ENCODE results near the gene SFSWAP. TPM values are rescaled to one million over a fixed set of nuclear protein-coding genes. Genes with fewer than 3 reads are reported as not detected.

SFSWAP gene
- polyA plus RNA-seq, 2 of the 4 experiments (the other 2 are of a cell fraction) = 21.8 to 23.5 TPM

DNA sequence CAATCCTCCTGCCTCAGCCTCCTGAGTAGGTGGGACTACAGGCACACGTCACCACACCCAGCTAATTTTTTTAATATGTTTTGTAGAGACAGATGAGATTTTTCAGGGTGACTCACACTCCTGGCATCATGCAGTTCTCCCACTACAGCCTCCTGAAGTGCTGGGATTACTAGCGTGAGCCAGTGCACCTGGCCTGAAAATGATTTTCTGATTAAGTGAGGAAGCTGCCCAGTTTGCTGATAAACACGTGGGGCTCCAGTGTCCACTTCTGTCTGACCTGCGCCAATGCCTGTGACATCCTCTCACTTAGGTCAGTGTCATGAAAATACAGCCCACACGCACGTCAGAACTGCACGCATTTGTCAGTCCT, 37.0 kb upstream of the SFSWAP start (continued):
- TF ChIP-seq MAFK (IDR thresholded peaks at IDR 0.05; ENCODE audit: partially characterized antibody) = no peak
- TF ChIP-seq SMC3 (IDR thresholded peaks at IDR 0.05) = no peak
- TF ChIP-seq FOXS1 (CRISPR knock-in tag; IDR thresholded peaks at IDR 0.05) = no peak

DNA sequence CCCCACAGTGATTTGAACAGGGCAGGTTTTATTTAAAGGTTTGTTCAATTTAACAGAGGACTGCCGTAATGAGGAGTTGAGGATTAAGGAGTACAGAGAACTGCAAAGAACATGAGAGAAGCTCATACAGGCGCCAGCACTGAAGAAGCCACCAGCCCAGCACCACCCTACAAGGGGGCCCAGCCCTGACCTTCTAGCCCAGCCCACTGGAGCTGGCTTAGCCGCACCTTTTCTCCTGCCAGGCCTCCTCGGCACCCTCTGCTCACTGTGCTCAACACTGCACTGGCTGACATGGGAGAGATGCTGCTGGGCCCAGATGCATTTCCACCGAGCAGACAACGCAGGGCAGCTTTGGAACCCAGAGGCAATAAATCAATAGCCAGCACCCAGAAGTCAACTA, 36.5 kb upstream of the SFSWAP start:
- CTCF ChIA-PET = no interaction called here
- H3K4me2 ChIP-seq = no peak overlapping the region
- POLR2A ChIA-PET = no interaction called here
- DNase-seq (ENCODE audit: low read depth in 1 of 2, low spot score in 1 of 2) (no peak), ATAC-seq (peak in 1 of 2 experiments; percentile 49; a peak in 3 of 6 replicates), FAIRE-seq (no peak)
- WGBS (ENCODE audit: missing lambda C conversion rate) = 50% methylated on average over 6 of the region's 6 CpGs
- peaks cover 3% of the 10 kb centered on the region; the same call in 1 of the 3 replicates for H3K9me3 ChIP-seq
- no peaks in the 10 kb centered on the region for H3K4me1 ChIP-seq
- H3K27ac ChIP-seq = no peak overlapping the region
- no peak overlapping the region for H3K4me3 ChIP-seq
- TF ChIP-seq JUN (IDR thresholded peaks at IDR 0.05) (no peak), FOXS1 (CRISPR knock-in tag; IDR thresholded peaks at IDR 0.05) (no peak), ZNF302 (CRISPR knock-in tag; IDR thresholded peaks at IDR 0.05) (no peak), JUNB (IDR thresholded peaks at IDR 0.05) (no peak), HOXA7 (CRISPR knock-in tag; IDR thresholded peaks at IDR 0.05) (no peak), PHF8 (IDR thresholded peaks at IDR 0.05; ENCODE audit: borderline replicate concordance, low read depth) (no peak), EHMT2 (IDR thresholded peaks at IDR 0.05; ENCODE audit: low read depth) (no peak), SMC3 (IDR thresholded peaks at IDR 0.05) (no peak), TP53 (CRISPR knock-in tag; IDR thresholded peaks at IDR 0.05) (no peak), FOSL2 (IDR thresholded peaks at IDR 0.05) (no peak), FOSL2 (CRISPR knock-in tag; IDR thresholded peaks at IDR 0.05) (no peak), RARB (CRISPR knock-in tag; IDR thresholded peaks at IDR 0.05) (no peak), NR3C1 (IDR thresholded peaks at IDR 0.05) (no peak), NFE2L2 (conservative IDR thresholded peaks at IDR 0.05; ENCODE audit: low read length) (no peak), SREBF2 (IDR thresholded peaks at IDR 0.05) (no peak), RNF2 (IDR thresholded peaks at IDR 0.05; ENCODE audit: borderline replicate concordance, low read depth) (no peak), POLR2A (IDR thresholded peaks at IDR 0.05; ENCODE audit: low read length) (no peak)
- TF ChIP-seq, protein P1, sequence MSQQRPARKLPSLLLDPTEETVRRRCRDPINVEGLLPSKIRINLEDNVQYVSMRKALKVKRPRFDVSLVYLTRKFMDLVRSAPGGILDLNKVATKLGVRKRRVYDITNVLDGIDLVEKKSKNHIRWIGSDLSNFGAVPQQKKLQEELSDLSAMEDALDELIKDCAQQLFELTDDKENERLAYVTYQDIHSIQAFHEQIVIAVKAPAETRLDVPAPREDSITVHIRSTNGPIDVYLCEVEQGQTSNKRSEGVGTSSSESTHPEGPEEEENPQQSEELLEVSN (IDR thresholded peaks at IDR 0.05; ENCODE audit: borderline replicate concordance, low read depth) = no peak
- TF ChIP-seq, protein P2, sequence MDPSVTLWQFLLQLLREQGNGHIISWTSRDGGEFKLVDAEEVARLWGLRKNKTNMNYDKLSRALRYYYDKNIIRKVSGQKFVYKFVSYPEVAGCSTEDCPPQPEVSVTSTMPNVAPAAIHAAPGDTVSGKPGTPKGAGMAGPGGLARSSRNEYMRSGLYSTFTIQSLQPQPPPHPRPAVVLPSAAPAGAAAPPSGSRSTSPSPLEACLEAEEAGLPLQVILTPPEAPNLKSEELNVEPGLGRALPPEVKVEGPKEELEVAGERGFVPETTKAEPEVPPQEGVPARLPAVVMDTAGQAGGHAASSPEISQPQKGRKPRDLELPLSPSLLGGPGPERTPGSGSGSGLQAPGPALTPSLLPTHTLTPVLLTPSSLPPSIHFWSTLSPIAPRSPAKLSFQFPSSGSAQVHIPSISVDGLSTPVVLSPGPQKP (IDR thresholded peaks at IDR 0.05; ENCODE audit: low read depth, low read length) = no peak
- TF ChIP-seq, protein P3, sequence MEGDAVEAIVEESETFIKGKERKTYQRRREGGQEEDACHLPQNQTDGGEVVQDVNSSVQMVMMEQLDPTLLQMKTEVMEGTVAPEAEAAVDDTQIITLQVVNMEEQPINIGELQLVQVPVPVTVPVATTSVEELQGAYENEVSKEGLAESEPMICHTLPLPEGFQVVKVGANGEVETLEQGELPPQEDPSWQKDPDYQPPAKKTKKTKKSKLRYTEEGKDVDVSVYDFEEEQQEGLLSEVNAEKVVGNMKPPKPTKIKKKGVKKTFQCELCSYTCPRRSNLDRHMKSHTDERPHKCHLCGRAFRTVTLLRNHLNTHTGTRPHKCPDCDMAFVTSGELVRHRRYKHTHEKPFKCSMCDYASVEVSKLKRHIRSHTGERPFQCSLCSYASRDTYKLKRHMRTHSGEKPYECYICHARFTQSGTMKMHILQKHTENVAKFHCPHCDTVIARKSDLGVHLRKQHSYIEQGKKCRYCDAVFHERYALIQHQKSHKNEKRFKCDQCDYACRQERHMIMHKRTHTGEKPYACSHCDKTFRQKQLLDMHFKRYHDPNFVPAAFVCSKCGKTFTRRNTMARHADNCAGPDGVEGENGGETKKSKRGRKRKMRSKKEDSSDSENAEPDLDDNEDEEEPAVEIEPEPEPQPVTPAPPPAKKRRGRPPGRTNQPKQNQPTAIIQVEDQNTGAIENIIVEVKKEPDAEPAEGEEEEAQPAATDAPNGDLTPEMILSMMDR (IDR thresholded peaks at IDR 0.05) = no peak

DNA sequence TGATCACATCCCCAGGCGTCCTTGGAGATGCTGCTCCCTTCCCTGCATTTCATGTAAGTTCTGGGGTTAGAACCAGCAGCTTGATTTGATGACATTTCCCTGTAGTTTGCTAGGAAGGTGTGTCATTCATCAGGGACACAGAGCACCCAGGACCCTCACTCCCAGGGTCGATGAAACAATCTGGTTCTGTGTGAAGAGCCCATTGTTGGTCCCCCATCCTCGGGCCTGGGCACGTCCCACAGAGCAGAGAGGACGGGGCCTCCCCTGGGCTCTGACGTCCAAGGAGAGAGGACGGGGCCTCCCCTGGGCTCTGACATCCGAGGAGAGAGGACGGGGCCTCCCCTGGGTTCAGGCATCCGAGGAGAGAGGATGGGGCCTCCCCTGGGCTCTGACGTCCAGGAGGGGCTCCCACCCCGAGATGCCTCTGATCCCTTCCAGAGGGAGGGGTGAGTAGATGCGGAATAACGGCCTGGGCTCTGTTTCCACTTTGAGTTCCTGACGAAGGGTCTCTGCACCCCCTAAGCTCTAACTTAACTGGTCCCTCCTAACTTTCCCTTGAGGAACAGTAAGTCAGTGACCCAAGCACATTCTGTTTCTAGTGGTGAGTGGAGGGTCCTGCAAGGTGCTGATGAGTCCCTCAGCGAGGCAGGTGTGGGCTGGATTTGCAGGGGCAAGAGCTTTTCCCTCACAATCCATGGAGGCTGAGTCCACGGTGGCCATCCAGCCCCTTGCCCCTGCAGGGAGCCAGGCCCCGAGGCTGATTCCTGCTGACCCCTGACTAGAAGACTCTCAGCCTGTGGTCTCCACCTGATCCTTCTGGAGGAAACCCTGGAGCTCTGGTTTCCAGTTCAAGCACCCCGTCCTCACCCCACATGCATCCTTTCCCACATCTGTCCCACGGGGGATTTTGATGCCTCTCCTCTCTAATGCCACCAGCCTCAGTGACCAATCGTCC, 35.5 kb upstream of the SFSWAP start:
- no peak for DNase-seq (ENCODE audit: low read depth in 1 of 2, low spot score in 1 of 2)
- Histone ChIP-seq H3K4me1 (no peaks in the 10 kb centered on the region), H3K9me3 (peaks cover 3% of the 10 kb centered on the region; the same call in 1 of the 3 replicates), H3K27ac (no peak overlapping the region), H3K4me2 (no peak overlapping the region), H3K4me3 (no peak overlapping the region)
- ChIA-PET POLR2A (no interaction called here), CTCF (no interaction called here)
- TF ChIP-seq ZFP36 (IDR thresholded peaks at IDR 0.05; ENCODE audit: borderline replicate concordance, partially characterized antibody) = no peak
- no peak for TF ChIP-seq EHF (CRISPR knock-in tag; IDR thresholded peaks at IDR 0.05)
- TF ChIP-seq, protein P4, sequence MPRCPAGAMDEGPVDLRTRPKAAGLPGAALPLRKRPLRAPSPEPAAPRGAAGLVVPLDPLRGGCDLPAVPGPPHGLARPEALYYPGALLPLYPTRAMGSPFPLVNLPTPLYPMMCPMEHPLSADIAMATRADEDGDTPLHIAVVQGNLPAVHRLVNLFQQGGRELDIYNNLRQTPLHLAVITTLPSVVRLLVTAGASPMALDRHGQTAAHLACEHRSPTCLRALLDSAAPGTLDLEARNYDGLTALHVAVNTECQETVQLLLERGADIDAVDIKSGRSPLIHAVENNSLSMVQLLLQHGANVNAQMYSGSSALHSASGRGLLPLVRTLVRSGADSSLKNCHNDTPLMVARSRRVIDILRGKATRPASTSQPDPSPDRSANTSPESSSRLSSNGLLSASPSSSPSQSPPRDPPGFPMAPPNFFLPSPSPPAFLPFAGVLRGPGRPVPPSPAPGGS (IDR thresholded peaks at IDR 0.05) = no peak
- no peak for TF ChIP-seq FOSL2 (IDR thresholded peaks at IDR 0.05)
- TF ChIP-seq FOSL2 (CRISPR knock-in tag; IDR thresholded peaks at IDR 0.05) = no peak
- no peak for TF ChIP-seq HEYL (CRISPR knock-in tag; IDR thresholded peaks at IDR 0.05)
- TF ChIP-seq ZNF302 (CRISPR knock-in tag; IDR thresholded peaks at IDR 0.05) = no peak
- no peak for TF ChIP-seq RAD21 (conservative IDR thresholded peaks at IDR 0.05 in 1 of 2, IDR thresholded peaks at IDR 0.05 in 1 of 2)
- TF ChIP-seq HOXB5 (CRISPR knock-in tag; IDR thresholded peaks at IDR 0.05) = no peak
- ATAC-seq = no peak
- FAIRE-seq = no peak
- 28% methylated on average over 17 of the region's 21 CpGs for WGBS (ENCODE audit: missing lambda C conversion rate)

Measured in A549 (cell line).